Duodenal mucosa (tissue), 2 donors: ENCODE measurements around the gene PRKD1.
A peak's percentile ranks its signal among the peaks of the same experiment; 100 is the strongest.

Experiments
- H3K27ac ChIP-seq: one replicate; pipeline ENCODE4 v1.7.0; 2013; ENCODE audit warnings: low read depth, low read length
- H3K27me3 ChIP-seq, 2 donors: one replicate each; pipeline ENCODE4 v1.7.0; 2013; ENCODE audit warnings: low read length in 2 of 2, control low read depth in 1 of 2; ENCODE audit not compliant: insufficient read depth in 2 of 2, control insufficient read depth in 1 of 2
- H3K36me3 ChIP-seq, 2 donors: one replicate each; pipeline ENCODE4 v1.7.0; 2013; ENCODE audit warnings: low read length in 2 of 2, control low read depth in 1 of 2; ENCODE audit not compliant: insufficient read depth in 2 of 2, control insufficient read depth in 1 of 2
- H3K4me1 ChIP-seq, 2 donors: one replicate each; pipeline ENCODE4 v1.7.0; 2013; ENCODE audit warnings: low read length in 2 of 2, control low read depth in 1 of 2; ENCODE audit not compliant: insufficient read depth in 2 of 2, control insufficient read depth in 1 of 2
- H3K4me3 ChIP-seq, 2 donors: one replicate each; pipeline ENCODE4 v1.7.0; 2013; ENCODE audit warnings: low read length in 2 of 2, low read depth in 1 of 2
- H3K9ac ChIP-seq, 2 donors: one replicate each; pipeline ENCODE4 v1.7.0; 2013; ENCODE audit warnings: low read length in 2 of 2, low read depth in 1 of 2
- H3K9me3 ChIP-seq, 2 donors: one replicate each; pipeline ENCODE4 v1.7.0; 2013; ENCODE audit warnings: low read length in 2 of 2, control low read depth in 1 of 2; ENCODE audit not compliant: control insufficient read depth in 1 of 2

The PRKD1 gene

DNA sequence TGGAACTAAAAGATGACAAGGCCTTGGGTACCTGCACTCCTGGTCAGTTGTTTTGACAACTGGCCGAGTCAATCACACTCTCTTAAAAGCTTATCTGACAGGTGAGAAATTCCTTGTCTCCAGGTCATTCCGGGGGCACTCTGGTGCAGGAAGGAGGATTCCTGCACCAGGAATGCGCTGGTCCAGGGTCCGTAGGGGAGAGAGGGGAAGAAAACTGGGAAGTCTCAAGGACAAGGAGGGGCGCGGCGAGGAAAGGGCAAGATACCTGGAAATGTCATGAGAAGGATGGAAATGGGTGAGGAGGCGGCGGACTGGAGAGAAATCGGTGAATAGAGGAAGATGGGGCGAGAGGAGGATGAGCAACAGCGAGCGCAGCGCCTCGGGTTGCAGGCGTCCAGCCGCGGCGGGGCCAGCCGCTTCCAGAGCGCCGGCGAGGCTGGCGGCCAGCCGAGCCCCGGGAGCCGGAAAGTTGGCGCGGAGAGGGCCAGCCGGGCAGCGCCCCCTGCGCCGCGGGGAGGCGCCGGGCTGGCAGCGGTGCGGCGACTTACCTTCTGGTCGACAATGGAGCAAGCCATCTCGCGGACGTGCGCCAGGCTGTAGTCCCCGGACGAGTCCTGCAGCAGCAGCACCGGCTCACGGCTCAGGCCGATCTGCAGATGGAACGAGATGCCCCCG is 809 bp downstream of the PRKD1 start:
- Histone ChIP-seq H3K27me3 (peaks cover 0 to 13% of the 10 kb centered on the region in 2 donors), H3K4me3 (peak overlapping the region; percentile 67 to 71), H3K36me3 (no peaks in the 10 kb centered on the region), H3K27ac (peak overlapping the region; percentile 20), H3K9ac (peak overlapping the region in 1 of 2 donors; percentile 61), H3K4me1 (peaks cover 5 to 9% of the 10 kb centered on the region in 2 donors), H3K9me3 (no peaks in the 10 kb centered on the region)

DNA sequence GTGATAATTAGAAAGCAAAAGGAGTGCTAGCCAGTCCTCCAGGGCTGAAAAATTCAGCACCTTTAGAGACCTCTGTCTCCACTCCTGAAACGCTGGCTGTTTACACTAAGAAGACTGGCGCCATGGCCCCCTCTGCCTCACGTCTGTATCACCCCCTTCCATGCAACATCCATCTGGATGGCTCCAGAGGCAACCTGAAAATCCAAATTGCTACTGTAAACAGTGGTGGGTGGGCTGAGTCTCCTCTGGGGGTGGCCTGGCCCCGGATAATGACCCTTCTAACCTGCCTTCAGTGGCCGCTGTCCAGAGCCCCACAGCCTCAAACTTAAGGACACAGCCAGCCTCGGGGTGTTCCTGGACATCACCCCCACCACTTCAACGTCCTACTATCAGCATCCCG is 1.4 kb downstream of the PRKD1 start:
- H3K9me3 ChIP-seq: no peaks in the 10 kb centered on the region
- H3K4me1 ChIP-seq: peaks cover 5 to 9% of the 10 kb centered on the region in 2 donors
- peaks cover 0 to 13% of the 10 kb centered on the region in 2 donors for H3K27me3 ChIP-seq
- H3K27ac ChIP-seq: no peak overlapping the region
- no peak overlapping the region for H3K9ac ChIP-seq
- H3K4me3 ChIP-seq: peak overlapping the region; percentile 67 to 71
- no peaks in the 10 kb centered on the region for H3K36me3 ChIP-seq

DNA sequence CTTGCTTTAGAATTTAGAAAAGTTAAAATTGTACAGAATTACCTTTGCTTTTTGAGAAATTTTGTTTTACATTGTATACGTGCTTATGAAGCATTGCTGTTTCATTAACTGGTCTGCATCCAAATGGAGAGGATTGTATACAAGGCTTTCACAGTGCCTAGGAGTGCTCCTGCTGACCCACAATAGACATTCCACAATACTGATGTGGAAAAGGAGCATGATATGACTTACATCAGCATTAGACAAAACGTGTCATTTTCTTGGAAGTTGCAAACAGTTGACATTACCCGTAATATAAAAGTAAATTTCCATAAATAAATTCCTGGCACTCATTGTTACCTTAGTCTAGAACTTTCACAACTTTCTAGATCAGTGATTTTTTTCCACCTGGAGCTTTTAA is 1.9 kb downstream of the PRKD1 start:
- H3K27ac ChIP-seq: no peak overlapping the region
- H3K9ac ChIP-seq: no peak overlapping the region
- H3K4me1 ChIP-seq: peaks cover 5 to 9% of the 10 kb centered on the region in 2 donors
- peaks cover 0 to 13% of the 10 kb centered on the region in 2 donors for H3K27me3 ChIP-seq
- no peaks in the 10 kb centered on the region for H3K36me3 ChIP-seq
- H3K9me3 ChIP-seq: no peaks in the 10 kb centered on the region
- no peak overlapping the region for H3K4me3 ChIP-seq

DNA sequence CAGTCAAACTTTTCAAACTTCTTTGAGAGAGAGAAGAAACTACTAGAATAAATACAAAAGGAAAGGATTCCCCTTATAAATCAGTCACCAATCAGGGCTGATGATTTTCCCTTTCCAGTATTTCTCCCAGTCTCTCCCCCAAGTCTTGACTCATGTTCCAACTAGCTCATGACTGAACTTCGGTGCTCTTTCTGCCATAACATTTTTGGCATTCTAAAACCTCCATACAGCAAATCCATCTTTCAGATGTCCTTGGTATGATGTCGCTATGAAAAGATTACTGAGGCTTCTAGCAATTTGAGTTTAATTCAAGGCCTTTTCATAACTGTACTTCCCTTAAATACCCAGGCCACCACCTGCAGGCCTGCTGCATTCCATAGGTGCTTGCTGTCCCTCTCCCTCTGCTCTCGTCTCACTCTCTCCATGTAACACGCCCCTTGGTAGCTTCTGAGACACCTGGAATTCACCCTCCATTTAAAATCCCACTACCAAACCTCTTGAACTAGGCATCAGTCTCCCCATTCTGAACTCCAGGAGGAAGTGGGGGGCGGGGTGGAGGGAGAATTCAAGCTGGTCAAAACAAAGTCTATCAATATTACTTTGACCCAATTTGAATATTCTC is 2.4 kb downstream of the PRKD1 start:
- Histone ChIP-seq H3K4me1 (peaks cover 5 to 9% of the 10 kb centered on the region in 2 donors), H3K27ac (no peak overlapping the region), H3K4me3 (no peak overlapping the region), H3K9ac (no peak overlapping the region), H3K27me3 (peaks cover 0 to 13% of the 10 kb centered on the region in 2 donors), H3K9me3 (no peaks in the 10 kb centered on the region), H3K36me3 (no peaks in the 10 kb centered on the region)

DNA sequence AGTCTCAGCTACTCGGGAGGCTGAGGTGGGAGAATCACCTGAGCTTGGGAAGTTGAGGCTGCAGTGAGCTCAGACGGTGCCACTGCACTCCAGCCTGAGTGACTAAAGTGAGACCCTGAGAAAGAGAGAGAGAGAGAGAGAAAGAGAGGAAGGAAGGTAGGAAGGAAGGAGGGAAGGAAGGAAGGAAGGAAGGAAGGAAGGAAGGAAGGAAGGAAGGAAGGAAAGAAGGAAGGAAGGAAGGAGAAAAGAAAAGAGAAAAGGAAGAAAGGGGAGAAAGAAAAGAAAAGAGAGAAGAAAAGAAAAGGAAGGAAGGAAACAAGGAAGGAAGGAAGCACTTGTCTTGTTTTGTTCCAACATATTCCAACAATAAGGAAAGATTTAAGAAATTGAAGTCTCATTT is 7.8 kb downstream of the PRKD1 start:
- Histone ChIP-seq H3K27ac (no peak overlapping the region), H3K36me3 (no peaks in the 10 kb centered on the region), H3K4me1 (no peaks in the 10 kb centered on the region), H3K27me3 (no peaks in the 10 kb centered on the region), H3K9ac (no peak overlapping the region), H3K9me3 (no peaks in the 10 kb centered on the region), H3K4me3 (no peak overlapping the region)

DNA sequence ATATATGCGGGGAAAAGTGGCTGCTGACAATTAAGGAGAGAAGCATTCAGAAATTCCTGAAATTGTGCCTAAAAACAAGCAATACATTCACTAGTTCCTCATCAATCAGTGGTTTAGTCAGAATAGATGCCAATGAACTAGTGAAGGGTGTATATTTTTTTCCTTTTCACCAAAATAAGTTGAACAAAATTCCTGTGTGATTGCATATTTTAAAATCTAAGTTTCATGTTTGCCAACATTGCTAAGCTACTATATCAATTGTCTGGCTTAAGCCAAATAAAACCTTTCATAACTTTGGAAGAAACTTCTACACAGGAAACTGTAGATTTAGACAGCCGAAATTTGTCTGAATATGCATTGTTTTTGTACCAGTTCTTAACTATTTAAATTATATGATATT is 8.7 kb downstream of the PRKD1 start:
- no peaks in the 10 kb centered on the region for H3K36me3 ChIP-seq
- no peaks in the 10 kb centered on the region for H3K9me3 ChIP-seq
- H3K27ac ChIP-seq: no peak overlapping the region
- no peaks in the 10 kb centered on the region for H3K4me1 ChIP-seq
- H3K4me3 ChIP-seq: no peak overlapping the region
- H3K27me3 ChIP-seq: no peaks in the 10 kb centered on the region
- H3K9ac ChIP-seq: no peak overlapping the region

DNA sequence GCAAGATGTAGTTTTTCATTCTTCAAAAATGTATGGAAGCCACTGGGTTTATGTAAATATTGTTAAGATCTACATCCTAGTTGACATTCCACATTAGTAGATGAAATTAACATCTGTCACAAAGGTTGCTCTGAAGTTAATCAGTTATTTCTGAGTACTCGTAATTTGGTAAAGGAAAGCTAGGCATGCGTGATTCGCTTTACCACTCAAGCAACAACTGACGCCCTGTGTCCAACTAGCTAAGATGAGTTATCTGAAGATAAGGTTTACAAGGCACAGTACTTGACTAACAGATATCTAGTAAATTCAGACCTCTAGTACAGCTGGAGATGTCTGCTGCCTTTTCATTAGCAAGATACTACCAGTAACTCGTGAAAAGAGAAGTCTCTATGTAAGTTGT is 14.1 kb downstream of the PRKD1 start:
- H3K9me3 ChIP-seq: no peaks in the 10 kb centered on the region
- H3K36me3 ChIP-seq: no peaks in the 10 kb centered on the region
- H3K27me3 ChIP-seq: no peaks in the 10 kb centered on the region
- H3K4me1 ChIP-seq: peaks cover 0 to 8% of the 10 kb centered on the region in 2 donors
- H3K9ac ChIP-seq: no peak overlapping the region
- no peak overlapping the region for H3K4me3 ChIP-seq
- H3K27ac ChIP-seq: no peak overlapping the region

DNA sequence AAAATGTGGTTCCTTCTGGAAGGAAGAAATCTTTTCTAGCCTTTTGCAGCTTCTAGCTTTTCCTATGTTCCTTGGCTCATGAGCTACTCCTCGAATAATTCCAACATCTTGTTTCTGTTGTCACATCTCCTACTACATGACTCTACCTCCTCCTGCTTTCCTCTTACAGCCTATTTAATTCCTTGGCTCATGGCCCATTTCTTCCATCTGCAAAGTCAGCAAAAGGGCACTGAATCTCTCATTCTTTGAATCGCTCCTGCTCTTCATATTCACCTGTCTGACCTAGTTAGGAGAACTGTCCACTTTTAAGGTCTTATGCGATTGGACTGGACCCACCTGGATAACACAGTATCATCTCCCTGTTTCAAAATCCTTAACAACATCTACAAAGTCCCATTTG is 15.8 kb downstream of the PRKD1 start:
- no peaks in the 10 kb centered on the region for H3K9me3 ChIP-seq
- H3K4me1 ChIP-seq: peaks cover 0 to 8% of the 10 kb centered on the region in 2 donors
- H3K27ac ChIP-seq: no peak overlapping the region

DNA sequence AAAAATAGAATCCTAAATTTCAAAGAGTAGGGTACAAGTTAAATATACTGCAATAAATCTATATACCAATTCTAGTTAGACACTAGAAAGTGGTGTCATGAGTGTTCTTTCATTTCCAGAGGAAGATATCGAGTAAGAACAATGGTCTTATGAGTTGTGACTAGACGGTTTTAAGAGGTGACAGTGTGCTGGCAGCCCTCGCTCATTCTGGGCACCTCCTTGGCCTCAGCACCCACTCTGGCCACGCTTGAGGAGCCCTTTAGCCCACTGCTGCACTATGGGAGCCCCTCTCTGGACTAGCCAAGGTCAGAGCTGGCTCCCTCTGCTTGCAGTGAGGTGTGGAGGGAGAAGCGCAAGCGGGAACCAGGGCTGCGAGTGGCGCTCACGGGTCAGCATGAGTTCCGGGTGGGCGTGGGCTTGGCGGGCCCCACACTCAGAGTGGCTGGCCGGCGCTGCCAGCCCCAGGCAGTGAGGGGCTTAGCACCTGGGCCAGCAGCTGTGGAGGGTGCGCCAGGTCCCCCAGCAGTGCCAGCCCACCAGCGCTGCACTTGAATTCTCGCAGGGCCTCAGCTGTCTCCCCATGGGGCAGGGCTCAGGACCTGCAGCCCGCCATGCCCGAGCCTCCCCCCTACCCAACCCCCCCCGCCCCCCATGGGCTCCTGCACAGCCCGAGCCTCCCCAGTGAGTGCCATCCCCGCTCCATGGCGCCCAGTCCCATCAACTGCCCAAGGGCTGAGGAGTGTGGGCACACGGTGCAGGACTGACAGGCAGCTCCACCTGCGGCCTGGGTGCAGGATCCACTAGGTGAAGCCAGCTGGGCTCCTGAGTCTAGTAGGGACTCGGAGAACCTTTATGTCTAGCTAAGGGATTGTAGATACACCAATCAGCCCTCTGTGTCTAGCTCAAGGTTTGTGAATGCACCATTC is 18.7 kb downstream of the PRKD1 start:
- H3K36me3 ChIP-seq: no peaks in the 10 kb centered on the region
- no peak overlapping the region for H3K4me3 ChIP-seq
- no peaks in the 10 kb centered on the region for H3K27me3 ChIP-seq
- H3K4me1 ChIP-seq: peaks cover 0 to 8% of the 10 kb centered on the region in 2 donors
- no peak overlapping the region for H3K27ac ChIP-seq
- no peaks in the 10 kb centered on the region for H3K9me3 ChIP-seq
- no peak overlapping the region for H3K9ac ChIP-seq

More for the DNA sequence above, 15.8 kb downstream of the PRKD1 start:
- Histone ChIP-seq H3K36me3 (no peaks in the 10 kb centered on the region), H3K4me3 (no peak overlapping the region), H3K9ac (no peak overlapping the region), H3K27me3 (no peaks in the 10 kb centered on the region)
